Calu3 (cell line): Measurements from ENCODE around the gene ERC2. TPM values are rescaled to one million over a fixed set of nuclear protein-coding genes. Genes with fewer than 3 reads are reported as not detected.

ENCODE experiments used
- BruUV-seq: library from RNA; stranded (reverse); fragments of 400-500 nt; replicated peaks from 2 replicates; lab custom pipeline; 2021; lab: Mats Ljungman, UMichigan
- CTCF ChIA-PET: fragments of 300-600 bp; sonication (Branson Sonifier 250); formaldehyde crosslinking; loops from one replicate; lab custom pipeline; 2022; ENCODE audit warnings: antibody characterized with exemption; lab: Charles Lee
- DNase-seq: peaks from one replicate; pipeline ENCODE4 v3.0.0; 2022
- H3K27ac Mint-ChIP-seq: one replicate; pipeline ENCODE4 v1.8.0; 2022; ENCODE audit warnings: mixed read lengths; ENCODE audit not compliant: unreplicated experiment
- H3K27me3 Mint-ChIP-seq: one replicate; pipeline ENCODE4 v1.8.0; 2022; ENCODE audit warnings: mixed read lengths; ENCODE audit not compliant: unreplicated experiment
- H3K36me3 Mint-ChIP-seq: one replicate; pipeline ENCODE4 v1.8.0; 2022; ENCODE audit warnings: mild to moderate bottlenecking, moderate library complexity, mixed read lengths; ENCODE audit not compliant: insufficient read depth, unreplicated experiment
- H3K4me1 Mint-ChIP-seq: one replicate; pipeline ENCODE4 v1.8.0; 2022; ENCODE audit warnings: mild to moderate bottlenecking, low read depth, mixed read lengths; ENCODE audit not compliant: unreplicated experiment
- H3K4me3 Mint-ChIP-seq: one replicate; pipeline ENCODE4 v1.8.0; 2022; ENCODE audit warnings: mild to moderate bottlenecking, low read depth, moderate library complexity, mixed read lengths; ENCODE audit not compliant: unreplicated experiment
- H3K9me3 Mint-ChIP-seq: one replicate; pipeline ENCODE4 v1.8.0; 2022; ENCODE audit warnings: low read depth, mixed read lengths; ENCODE audit not compliant: unreplicated experiment
- CTCF ChIP-seq: fragments of 200-600 bp; IDR thresholded peaks from one replicate; pipeline ENCODE4 v1.8.0; 2022; ENCODE audit warnings: antibody characterized with exemption; ENCODE audit not compliant: unreplicated experiment
- intact Hi-C: fragments of 100-400 bp; cut with micrococcal nuclease; formaldehyde crosslinking; loops from one replicate; pipeline ENCODE4 v1.10.0; 2022; ENCODE audit not compliant: unreplicated experiment
- total RNA-seq: library from RNA; stranded (reverse); gene quantifications from 2 replicates; pipeline ENCODE4 v1.2.3, GENCODE V29; 2022

The ERC2 gene
- total RNA-seq, 1 experiment from 2014 or later = 0.73 TPM

- DNase-seq = no peak
- intact Hi-C loops = no loop called here
- no peaks in the 10 kb centered on the region for H3K9me3 Mint-ChIP-seq
- H3K4me1 Mint-ChIP-seq = no peaks in the 10 kb centered on the region
- H3K36me3 Mint-ChIP-seq = no peaks in the 10 kb centered on the region
- CTCF ChIA-PET = no interaction called here
- no peak overlapping the region for H3K27ac Mint-ChIP-seq
- BruUV-seq = no TSS peak
- peaks cover 45% of the 10 kb centered on the region for H3K27me3 Mint-ChIP-seq
- no peak for TF ChIP-seq CTCF
- no peak overlapping the region for H3K4me3 Mint-ChIP-seq
These were observed 176.3 kb downstream of the ERC2 start for GRCh38 chr3:56291953-56292352.

GRCh38 chr3:56291244-56291680, 177.0 kb downstream of the ERC2 start:
- Mint-ChIP-seq H3K4me1 (no peaks in the 10 kb centered on the region), H3K27ac (no peak overlapping the region), H3K9me3 (no peaks in the 10 kb centered on the region), H3K4me3 (no peak overlapping the region), H3K36me3 (no peaks in the 10 kb centered on the region), H3K27me3 (peaks cover 38% of the 10 kb centered on the region)
- CTCF ChIA-PET = no interaction called here
- BruUV-seq = no TSS peak
- no peak for TF ChIP-seq CTCF
- DNase-seq = no peak
- intact Hi-C loops = no loop called here

GRCh38 chr3:56290374-56290773, 177.9 kb downstream of the ERC2 start:
- intact Hi-C loops = no loop called here
- CTCF ChIA-PET = no interaction called here
- H3K27me3 Mint-ChIP-seq = peaks cover 33% of the 10 kb centered on the region
- no peak for DNase-seq
- no TSS peak for BruUV-seq
- no peak overlapping the region for H3K4me3 Mint-ChIP-seq
- H3K27ac Mint-ChIP-seq = no peak overlapping the region
- no peaks in the 10 kb centered on the region for H3K4me1 Mint-ChIP-seq
- H3K36me3 Mint-ChIP-seq = no peaks in the 10 kb centered on the region
- no peaks in the 10 kb centered on the region for H3K9me3 Mint-ChIP-seq
- TF ChIP-seq CTCF = no peak

- Mint-ChIP-seq H3K27me3 (peaks cover 55% of the 10 kb centered on the region), H3K27ac (no peak overlapping the region), H3K4me3 (no peak overlapping the region), H3K9me3 (no peaks in the 10 kb centered on the region), H3K4me1 (no peaks in the 10 kb centered on the region), H3K36me3 (no peaks in the 10 kb centered on the region)
- intact Hi-C loops = no loop called here
- no peak for TF ChIP-seq CTCF
- CTCF ChIA-PET = no interaction called here
- DNase-seq = no peak
- no TSS peak for BruUV-seq
These were observed 180.0 kb downstream of the ERC2 start for GRCh38 chr3:56288258-56288657.
